ENCODE results near the gene DMD.

Gene DMD

DNA sequence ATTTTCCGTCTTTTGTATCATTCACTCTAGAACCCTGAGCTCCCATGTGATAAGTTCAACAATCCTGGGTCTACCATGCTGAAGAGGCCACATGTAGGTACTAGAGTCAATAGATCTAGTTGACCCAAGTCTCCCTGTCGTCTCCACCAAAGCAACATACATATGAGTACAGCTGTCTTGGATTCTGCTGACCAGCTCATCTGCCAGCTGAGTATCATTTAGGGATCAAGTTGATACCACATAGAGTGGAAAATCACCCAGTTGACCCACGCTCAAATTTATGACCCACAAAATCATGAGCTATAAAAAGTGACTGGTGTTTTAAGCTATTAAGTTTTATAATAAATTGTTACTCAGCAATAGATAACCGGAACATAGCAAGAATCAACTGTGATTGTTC is 61.8 kb downstream of the DMD start:
- Histone ChIP-seq H3K9ac (ENCODE audit: low read depth, low read length) (no peak overlapping the region), H3K27ac (ENCODE audit: low read length) (no peak overlapping the region), H3K36me3 (ENCODE audit: insufficient read depth, low read depth, low read length) (no peaks in the 10 kb centered on the region), H3K9me3 (ENCODE audit: insufficient read depth, low read depth, low read length) (no peaks in the 10 kb centered on the region), H3K27me3 (ENCODE audit: insufficient read depth, low read length) (no peaks in the 10 kb centered on the region), H3K4me1 (ENCODE audit: insufficient read depth, low read length) (no peaks in the 10 kb centered on the region), H3K4me3 (ENCODE audit: low read length) (no peak overlapping the region)

DNA sequence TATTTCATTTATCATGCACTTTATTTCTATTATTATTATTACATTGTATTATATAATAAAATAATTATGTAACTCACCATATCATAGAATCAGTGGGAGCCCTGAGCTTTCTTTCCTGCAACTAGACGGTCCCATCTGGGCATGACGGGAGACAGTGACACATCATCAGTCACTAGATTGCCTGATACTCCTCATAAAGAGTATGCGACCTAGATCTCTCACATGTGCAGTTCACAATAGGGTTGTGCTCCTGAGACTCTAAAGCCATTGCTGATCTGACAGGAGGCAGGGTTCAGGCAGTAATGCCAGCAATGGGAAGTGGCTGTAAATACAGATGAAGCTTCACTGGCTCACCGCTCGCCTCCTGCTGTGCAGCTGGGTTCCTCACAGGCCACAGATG is 62.3 kb downstream of the DMD start:
- Histone ChIP-seq H3K27me3 (ENCODE audit: insufficient read depth, low read length) (no peaks in the 10 kb centered on the region), H3K9me3 (ENCODE audit: insufficient read depth, low read depth, low read length) (no peaks in the 10 kb centered on the region), H3K4me1 (ENCODE audit: insufficient read depth, low read length) (no peaks in the 10 kb centered on the region), H3K9ac (ENCODE audit: low read depth, low read length) (no peak overlapping the region), H3K27ac (ENCODE audit: low read length) (no peak overlapping the region), H3K4me3 (ENCODE audit: low read length) (no peak overlapping the region), H3K36me3 (ENCODE audit: insufficient read depth, low read depth, low read length) (no peaks in the 10 kb centered on the region)

DNA sequence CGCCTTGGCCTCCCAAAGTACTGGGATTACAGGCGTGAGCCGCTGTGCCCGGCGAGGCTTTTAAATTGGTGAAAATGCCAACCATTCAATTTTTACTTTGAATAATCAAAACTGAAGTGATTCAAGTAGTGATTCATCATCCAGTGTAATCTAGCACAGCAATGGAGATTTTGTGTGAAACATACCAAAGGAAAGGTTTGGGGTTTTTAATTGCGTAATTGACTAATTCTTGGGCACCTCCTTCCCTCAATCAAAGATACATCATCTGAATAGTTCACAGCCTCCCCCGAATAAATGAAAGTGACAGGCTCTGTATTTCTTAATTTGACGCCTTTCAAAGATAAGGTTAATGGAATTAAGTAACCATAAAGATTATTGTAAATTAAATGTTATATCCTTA is 69.0 kb downstream of the DMD start:
- Histone ChIP-seq H3K9ac (ENCODE audit: low read depth, low read length) (no peak overlapping the region), H3K4me3 (ENCODE audit: low read length) (no peak overlapping the region), H3K9me3 (ENCODE audit: insufficient read depth, low read depth, low read length) (no peaks in the 10 kb centered on the region), H3K4me1 (ENCODE audit: insufficient read depth, low read length) (no peaks in the 10 kb centered on the region), H3K27ac (ENCODE audit: low read length) (no peak overlapping the region), H3K27me3 (ENCODE audit: insufficient read depth, low read length) (no peaks in the 10 kb centered on the region), H3K36me3 (ENCODE audit: insufficient read depth, low read depth, low read length) (no peaks in the 10 kb centered on the region)

DNA sequence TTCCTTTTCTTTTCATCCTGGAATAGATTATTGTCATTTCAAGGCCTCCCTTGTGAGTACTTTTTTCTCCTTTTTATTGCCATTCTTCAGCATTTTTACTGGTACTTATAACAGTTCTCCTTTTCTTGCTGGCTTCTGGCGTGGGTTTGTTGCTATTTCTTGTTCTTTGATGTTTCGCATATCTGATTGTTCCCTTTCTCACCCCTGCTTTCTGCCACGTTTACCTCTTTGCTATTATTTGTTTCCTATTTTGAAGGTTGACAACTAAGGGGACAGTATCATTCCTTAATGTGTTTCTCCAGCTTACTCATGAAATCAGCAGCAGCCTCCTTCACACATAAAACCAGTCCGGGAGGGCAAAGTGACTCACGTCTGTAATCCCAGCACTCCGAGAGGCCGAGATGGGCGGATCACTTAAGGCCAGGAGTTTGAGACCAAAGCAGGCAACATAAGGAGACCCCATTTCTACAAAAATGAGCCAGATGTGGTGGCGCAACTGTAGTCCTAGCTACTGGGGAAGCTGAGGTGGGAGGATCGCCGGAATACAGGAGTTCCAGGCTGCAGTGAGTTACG is 72.6 kb downstream of the DMD start:
- Histone ChIP-seq H3K27me3 (ENCODE audit: insufficient read depth, low read length) (no peaks in the 10 kb centered on the region), H3K36me3 (ENCODE audit: insufficient read depth, low read depth, low read length) (no peaks in the 10 kb centered on the region), H3K27ac (ENCODE audit: low read length) (no peak overlapping the region), H3K9me3 (ENCODE audit: insufficient read depth, low read depth, low read length) (no peaks in the 10 kb centered on the region), H3K9ac (ENCODE audit: low read depth, low read length) (no peak overlapping the region), H3K4me3 (ENCODE audit: low read length) (no peak overlapping the region), H3K4me1 (ENCODE audit: insufficient read depth, low read length) (no peaks in the 10 kb centered on the region)

DNA sequence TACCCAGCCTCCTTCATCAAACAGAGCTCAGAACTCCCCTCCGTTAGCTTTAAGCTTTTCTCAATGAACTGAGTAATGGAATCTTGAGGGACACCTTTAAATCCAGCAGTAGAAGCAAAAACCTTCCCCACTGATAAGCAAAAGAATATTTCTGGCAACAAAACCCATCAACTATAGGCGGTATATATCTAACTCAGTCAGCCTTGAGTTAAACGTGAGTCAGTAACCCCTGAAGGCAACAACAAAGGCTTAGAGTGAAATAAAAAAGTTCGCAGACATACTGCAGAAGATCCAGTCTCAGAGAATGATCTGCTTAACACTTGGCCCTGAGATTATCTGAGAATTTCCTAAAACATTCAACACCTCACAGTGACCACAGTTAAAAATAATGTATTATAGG is 77.2 kb downstream of the DMD start:
- Histone ChIP-seq H3K9me3 (ENCODE audit: insufficient read depth, low read depth, low read length) (no peaks in the 10 kb centered on the region), H3K27me3 (ENCODE audit: insufficient read depth, low read length) (no peaks in the 10 kb centered on the region), H3K27ac (ENCODE audit: low read length) (no peak overlapping the region), H3K9ac (ENCODE audit: low read depth, low read length) (no peak overlapping the region), H3K4me3 (ENCODE audit: low read length) (no peak overlapping the region), H3K4me1 (ENCODE audit: insufficient read depth, low read length) (no peaks in the 10 kb centered on the region), H3K36me3 (ENCODE audit: insufficient read depth, low read depth, low read length) (no peaks in the 10 kb centered on the region)

DNA sequence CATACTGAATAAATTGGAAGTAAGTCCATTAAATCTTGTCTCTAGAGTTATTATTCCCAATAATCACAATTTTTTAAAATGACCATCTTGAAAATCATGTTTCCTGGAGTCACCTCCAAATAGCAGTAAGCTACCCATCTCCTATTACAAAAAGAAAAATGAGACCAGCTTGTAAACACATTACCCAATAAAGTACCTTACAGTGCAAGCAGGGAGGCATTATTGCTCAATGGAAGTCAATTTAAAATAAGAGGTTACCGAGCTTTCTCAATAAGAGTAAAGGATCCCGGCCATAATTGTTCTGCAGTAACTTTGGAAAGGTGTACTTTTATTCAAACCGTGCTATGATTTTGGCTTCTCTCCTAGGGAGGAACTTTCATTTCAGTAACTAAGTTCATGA is 78.0 kb downstream of the DMD start:
- Histone ChIP-seq H3K36me3 (ENCODE audit: insufficient read depth, low read depth, low read length) (no peaks in the 10 kb centered on the region), H3K27ac (ENCODE audit: low read length) (no peak overlapping the region), H3K9me3 (ENCODE audit: insufficient read depth, low read depth, low read length) (no peaks in the 10 kb centered on the region), H3K27me3 (ENCODE audit: insufficient read depth, low read length) (no peaks in the 10 kb centered on the region), H3K4me3 (ENCODE audit: low read length) (no peak overlapping the region), H3K4me1 (ENCODE audit: insufficient read depth, low read length) (peaks cover 2% of the 10 kb centered on the region; the same call in 1 of the 2 replicates), H3K9ac (ENCODE audit: low read depth, low read length) (no peak overlapping the region)

DNA sequence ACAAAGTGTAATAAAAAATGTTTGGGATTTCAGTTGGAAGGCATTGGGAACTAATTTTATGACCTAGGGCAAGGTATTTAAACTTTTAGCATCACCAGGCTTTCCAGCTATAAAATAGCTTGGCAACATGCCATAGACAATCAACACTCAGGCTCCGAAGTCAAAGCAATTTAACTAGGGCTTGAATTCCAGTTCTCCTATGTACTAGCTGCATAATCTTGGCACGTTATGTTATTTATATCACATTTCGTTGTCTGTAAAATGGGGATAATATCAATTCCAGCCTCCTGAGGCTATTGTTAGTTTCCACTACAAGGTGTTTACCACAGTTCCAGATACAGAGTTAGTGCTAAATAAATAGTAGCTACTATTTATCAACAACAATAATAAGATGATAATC is 78.8 kb downstream of the DMD start:
- Histone ChIP-seq H3K27ac (ENCODE audit: low read length) (no peak overlapping the region), H3K36me3 (ENCODE audit: insufficient read depth, low read depth, low read length) (no peaks in the 10 kb centered on the region), H3K9ac (ENCODE audit: low read depth, low read length) (no peak overlapping the region), H3K27me3 (ENCODE audit: insufficient read depth, low read length) (no peaks in the 10 kb centered on the region), H3K9me3 (ENCODE audit: insufficient read depth, low read depth, low read length) (no peaks in the 10 kb centered on the region), H3K4me3 (ENCODE audit: low read length) (no peak overlapping the region), H3K4me1 (ENCODE audit: insufficient read depth, low read length) (peaks cover 8% of the 10 kb centered on the region; the same call in 1 of the 2 replicates)

DNA sequence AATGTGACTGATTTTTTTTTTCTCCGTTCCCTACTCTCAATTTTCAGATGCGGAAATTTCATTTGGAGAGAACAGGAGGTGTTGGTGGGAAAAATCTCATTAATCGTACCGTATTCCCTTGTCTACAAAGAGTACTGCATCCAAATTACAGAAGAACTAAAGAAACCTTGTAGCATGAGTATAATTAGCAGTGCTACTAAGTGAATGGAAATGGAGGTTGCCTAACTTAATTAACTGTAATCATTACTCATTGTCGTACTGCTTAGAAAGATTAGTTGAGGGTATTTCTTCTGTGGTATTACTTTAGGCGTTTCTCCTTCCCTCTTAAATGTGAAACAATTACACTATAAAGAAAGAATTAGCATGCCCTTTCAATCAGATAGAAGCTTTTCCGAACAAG is 81.7 kb downstream of the DMD start:
- peaks cover 8% of the 10 kb centered on the region; the same call in 1 of the 2 replicates for H3K4me1 ChIP-seq (ENCODE audit: insufficient read depth, low read length)
- no peak overlapping the region for H3K9ac ChIP-seq (ENCODE audit: low read depth, low read length)
- no peak overlapping the region for H3K27ac ChIP-seq (ENCODE audit: low read length)
- H3K36me3 ChIP-seq (ENCODE audit: insufficient read depth, low read depth, low read length): no peaks in the 10 kb centered on the region
- H3K27me3 ChIP-seq (ENCODE audit: insufficient read depth, low read length): no peaks in the 10 kb centered on the region
- H3K9me3 ChIP-seq (ENCODE audit: insufficient read depth, low read depth, low read length): no peaks in the 10 kb centered on the region
- no peak overlapping the region for H3K4me3 ChIP-seq (ENCODE audit: low read length)

DNA sequence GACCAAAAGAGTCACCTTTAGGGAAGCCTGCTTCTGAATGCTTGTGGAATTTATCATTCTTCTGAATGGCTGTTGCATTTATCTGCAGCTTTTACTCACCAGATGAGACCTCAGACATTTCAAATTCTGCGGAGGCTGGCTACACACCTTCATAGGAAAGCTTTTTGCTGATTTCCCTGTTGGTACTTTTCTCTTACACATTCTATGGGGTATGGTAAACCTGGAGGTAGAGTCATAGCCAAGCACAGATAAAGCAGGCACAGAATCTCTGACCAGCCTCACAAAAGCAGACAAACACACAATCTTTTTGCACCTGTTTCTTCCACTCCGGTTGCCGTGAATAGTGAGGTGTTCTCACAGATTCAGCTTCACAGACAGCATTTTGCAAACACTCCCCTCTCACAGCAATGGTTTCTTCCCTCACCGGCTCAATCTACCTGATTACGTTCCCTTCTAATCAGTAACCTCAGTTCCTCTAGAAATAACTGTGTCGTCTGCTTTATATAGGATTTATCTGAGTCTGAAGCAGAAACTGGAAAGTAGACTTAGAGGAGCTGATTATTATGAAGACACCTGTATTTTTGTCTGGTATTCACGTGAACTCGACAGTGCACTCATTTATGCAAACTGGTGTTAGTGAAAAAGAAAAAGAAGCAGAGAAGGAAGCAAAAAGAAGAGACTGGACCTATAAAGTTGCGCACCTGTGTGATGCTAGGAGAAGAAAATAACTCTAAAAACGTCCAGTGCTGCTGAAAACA is 83.1 kb downstream of the DMD start:
- Histone ChIP-seq H3K4me1 (ENCODE audit: insufficient read depth, low read length) (peaks cover 8% of the 10 kb centered on the region; the same call in 1 of the 2 replicates), H3K9ac (ENCODE audit: low read depth, low read length) (no peak overlapping the region), H3K4me3 (ENCODE audit: low read length) (no peak overlapping the region), H3K9me3 (ENCODE audit: insufficient read depth, low read depth, low read length) (no peaks in the 10 kb centered on the region), H3K27me3 (ENCODE audit: insufficient read depth, low read length) (no peaks in the 10 kb centered on the region), H3K27ac (ENCODE audit: low read length) (no peak overlapping the region), H3K36me3 (ENCODE audit: insufficient read depth, low read depth, low read length) (no peaks in the 10 kb centered on the region)

DNA sequence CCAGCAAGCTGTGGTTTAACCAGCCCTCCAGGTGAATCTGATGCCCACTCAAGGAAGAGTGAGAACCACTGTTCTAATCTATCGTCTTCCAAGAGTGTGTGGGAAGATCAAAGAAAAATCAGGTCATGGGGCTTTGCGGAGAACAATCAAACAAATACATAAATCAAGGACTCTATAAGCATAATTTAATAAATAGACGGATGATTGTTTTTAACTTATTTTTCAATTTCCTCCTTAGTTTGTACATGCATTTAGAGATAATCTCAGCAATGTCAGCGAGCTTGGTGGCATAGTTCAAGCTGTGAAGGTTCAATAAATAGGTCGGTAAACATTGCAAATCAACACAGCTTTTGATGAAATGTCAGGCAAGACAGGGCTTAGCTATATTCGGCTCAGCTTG is 84.9 kb downstream of the DMD start:
- Histone ChIP-seq H3K36me3 (ENCODE audit: insufficient read depth, low read depth, low read length) (no peaks in the 10 kb centered on the region), H3K9me3 (ENCODE audit: insufficient read depth, low read depth, low read length) (no peaks in the 10 kb centered on the region), H3K27ac (ENCODE audit: low read length) (no peak overlapping the region), H3K4me1 (ENCODE audit: insufficient read depth, low read length) (peaks cover 8% of the 10 kb centered on the region; the same call in 1 of the 2 replicates), H3K4me3 (ENCODE audit: low read length) (no peak overlapping the region), H3K9ac (ENCODE audit: low read depth, low read length) (no peak overlapping the region), H3K27me3 (ENCODE audit: insufficient read depth, low read length) (no peaks in the 10 kb centered on the region)

DNA sequence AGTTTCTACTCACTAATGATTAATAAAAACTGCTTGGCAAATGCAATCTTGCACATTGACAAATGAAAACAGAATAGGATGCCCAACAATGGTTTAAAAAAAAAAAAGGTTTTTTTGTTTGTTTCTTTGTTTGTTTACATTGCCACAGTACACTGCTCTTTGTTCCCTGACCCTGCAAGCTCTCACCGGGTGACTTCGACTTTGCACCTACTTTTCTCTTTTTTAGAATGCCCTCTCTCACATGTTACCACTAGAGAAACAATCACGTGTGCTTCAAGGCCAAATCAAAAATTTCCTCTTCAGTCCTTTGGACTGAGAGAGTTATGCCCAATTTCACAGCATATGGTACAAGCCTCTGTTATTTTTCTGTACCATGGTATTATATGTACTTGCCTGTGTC is 101.5 kb downstream of the DMD start:
- H3K27ac ChIP-seq (ENCODE audit: low read length): no peak overlapping the region
- H3K27me3 ChIP-seq (ENCODE audit: insufficient read depth, low read length): no peaks in the 10 kb centered on the region
- H3K9ac ChIP-seq (ENCODE audit: low read depth, low read length): no peak overlapping the region
- H3K4me1 ChIP-seq (ENCODE audit: insufficient read depth, low read length): peaks cover 3% of the 10 kb centered on the region; the same call in 1 of the 2 replicates
- H3K4me3 ChIP-seq (ENCODE audit: low read length): no peak overlapping the region
- H3K36me3 ChIP-seq (ENCODE audit: insufficient read depth, low read depth, low read length): no peaks in the 10 kb centered on the region
- H3K9me3 ChIP-seq (ENCODE audit: insufficient read depth, low read depth, low read length): no peaks in the 10 kb centered on the region

DNA sequence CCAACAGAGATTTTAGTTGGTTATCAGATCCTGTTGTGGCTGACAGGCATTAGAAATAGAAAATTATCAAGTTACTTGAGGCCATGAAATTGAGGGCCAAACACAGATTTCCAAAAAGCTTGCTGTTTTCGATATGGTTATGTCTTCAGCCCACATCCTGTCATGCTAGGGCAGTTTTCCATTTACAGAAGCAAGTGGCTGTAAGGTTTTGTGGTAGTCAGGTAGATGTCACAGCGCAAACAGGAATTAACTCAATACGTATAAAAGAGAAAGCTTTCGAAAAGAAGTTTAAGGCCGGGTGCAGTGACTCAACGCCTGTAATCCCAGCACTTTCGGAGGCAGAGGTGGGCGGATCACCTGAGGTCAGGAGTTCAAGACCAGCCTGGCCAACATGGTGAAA is 104.6 kb downstream of the DMD start:
- no peaks in the 10 kb centered on the region for H3K36me3 ChIP-seq (ENCODE audit: insufficient read depth, low read depth, low read length)
- H3K4me1 ChIP-seq (ENCODE audit: insufficient read depth, low read length): peaks cover 13% of the 10 kb centered on the region; the same call in 1 of the 2 replicates
- no peak overlapping the region for H3K27ac ChIP-seq (ENCODE audit: low read length)
- H3K4me3 ChIP-seq (ENCODE audit: low read length): no peak overlapping the region
- H3K9me3 ChIP-seq (ENCODE audit: insufficient read depth, low read depth, low read length): no peaks in the 10 kb centered on the region
- no peaks in the 10 kb centered on the region for H3K27me3 ChIP-seq (ENCODE audit: insufficient read depth, low read length)
- H3K9ac ChIP-seq (ENCODE audit: low read depth, low read length): no peak overlapping the region

All from iPS-20b (cell line).